ENCODE results near the gene BMPR1B. TPM values are rescaled to one million over a fixed set of nuclear protein-coding genes. Genes with fewer than 3 reads are reported as not detected.

BMPR1B gene
- total and polyA plus RNA-seq, 5 donors from 2014 or later: 0.31 to 0.72 TPM; not detected in 3

DNA sequence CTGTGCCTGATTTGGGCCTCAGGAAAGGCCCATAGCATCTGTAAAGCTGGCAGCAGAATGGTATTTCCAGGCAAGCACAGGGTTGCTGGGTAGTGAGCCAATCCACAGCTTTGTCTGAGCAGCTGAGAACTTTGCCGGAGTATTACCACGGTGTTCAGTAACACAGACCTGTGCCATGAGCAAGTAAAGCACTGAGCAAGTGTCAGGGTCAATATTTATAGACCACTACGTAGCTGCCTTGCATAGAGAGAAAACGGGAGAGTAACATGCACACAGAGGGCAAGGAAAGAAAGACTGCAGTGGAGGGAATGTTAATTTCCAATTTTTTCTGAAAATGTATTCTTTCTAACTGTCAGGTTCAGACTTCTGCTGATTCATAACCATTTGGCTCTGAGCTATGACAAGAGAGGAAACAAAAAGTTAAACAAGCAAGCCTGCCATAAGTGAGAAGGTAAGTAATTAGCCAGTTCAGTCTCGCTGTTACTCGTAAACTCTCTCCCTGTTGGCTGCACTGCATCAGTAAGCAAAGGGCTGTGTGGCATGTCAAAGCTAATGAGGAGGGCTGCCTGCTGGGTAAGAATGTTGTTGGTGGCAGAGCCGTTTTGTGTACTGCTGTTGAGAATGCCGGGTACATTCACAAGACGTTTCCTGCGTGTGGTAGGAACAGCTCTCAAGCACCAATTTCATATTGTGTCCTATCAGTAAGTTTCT, 238.1 kb downstream of the BMPR1B start:
- Mint-ChIP-seq H3K27me3 (no peaks in the 10 kb centered on the region), H3K36me3 (no peaks in the 10 kb centered on the region), H3K9me3 (peaks cover 0 to 2% (median 0%) of the 10 kb centered on the region in 7 donors), H3K4me1 (peaks cover 0 to 9% (median 3%) of the 10 kb centered on the region in 4 donors), H3K4me3 (peak overlapping the region in 2 of 4 donors; percentile 26 to 33), H3K27ac (peak overlapping the region in 2 of 3 donors; percentile 7 to 37)
- Histone ChIP-seq H3K27ac (ENCODE audit: insufficient read depth, low read length, poor library complexity, severe bottlenecking) (no peak overlapping the region), H3K4me1 (ENCODE audit: control insufficient read depth, insufficient read depth, low read length, poor library complexity, severe bottlenecking) (no peaks in the 10 kb centered on the region), H3K4me3 (ENCODE audit: low read depth, low read length) (no peak overlapping the region), H3K36me3 (ENCODE audit: control insufficient read depth, insufficient read depth, low read length) (no peaks in the 10 kb centered on the region), H3K27me3 (ENCODE audit: control insufficient read depth, insufficient read depth, low read length) (no peaks in the 10 kb centered on the region), H3K9me3 (ENCODE audit: control insufficient read depth in 2 of 2, low read length in 2 of 2) (no peaks in the 10 kb centered on the region)
- ATAC-seq (ENCODE audit: low read depth in 2 of 2) (peak in 1 of 2 donors; percentile 35), DNase-seq (peak in 1 of 3 donors; percentile 7)

DNA sequence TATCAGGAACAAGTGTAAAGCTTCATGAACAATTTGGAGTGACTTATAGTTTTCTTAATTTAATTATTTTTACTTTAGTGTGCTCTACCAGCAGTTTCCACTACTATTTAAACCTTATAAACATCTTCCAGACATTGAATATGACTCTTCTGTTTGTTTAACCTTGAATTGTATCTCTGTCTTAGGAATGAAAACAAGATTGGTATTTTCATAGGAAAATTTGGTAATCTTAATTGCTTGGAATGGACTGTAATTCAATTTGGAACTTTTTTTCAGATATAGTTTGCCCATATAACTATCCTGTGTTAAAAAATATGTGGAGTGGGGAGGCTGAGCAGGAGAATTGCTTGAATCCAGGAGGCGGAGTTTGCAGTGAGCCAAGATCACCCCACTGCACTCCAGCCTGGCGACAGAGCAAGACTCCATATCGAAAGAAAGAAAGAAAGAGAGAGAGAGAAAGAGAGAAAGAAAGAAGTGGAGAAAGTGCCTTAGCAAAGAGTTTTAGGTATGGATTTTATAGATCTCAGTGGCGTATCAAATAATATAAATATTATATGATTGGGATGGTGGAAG, 242.4 kb downstream of the BMPR1B start:
- H3K27me3 Mint-ChIP-seq: peaks cover 4% of the 10 kb centered on the region
- H3K36me3 Mint-ChIP-seq: no peaks in the 10 kb centered on the region

DNA sequence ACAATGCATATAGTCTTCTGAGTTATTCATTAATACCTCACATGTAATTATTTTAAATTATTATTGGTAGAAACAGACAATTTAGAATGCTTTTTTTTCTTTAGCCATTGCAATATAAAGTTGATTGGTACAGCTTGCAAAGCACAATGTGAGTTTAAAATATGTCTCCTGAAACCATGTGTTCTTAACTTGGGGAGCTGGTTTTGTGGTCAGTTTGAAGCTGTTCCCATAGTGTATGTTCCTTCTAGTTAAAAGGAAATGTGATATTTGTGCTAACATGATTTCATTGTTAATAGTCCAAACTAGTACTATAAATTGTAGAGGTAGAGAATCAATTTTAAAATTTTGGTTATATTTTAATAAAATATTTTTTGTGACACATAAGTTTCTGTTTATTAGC, 247.2 kb downstream of the BMPR1B start:
- Mint-ChIP-seq H3K4me3 (no peak overlapping the region), H3K9me3 (peaks cover 0 to 2% (median 0%) of the 10 kb centered on the region in 7 donors), H3K36me3 (no peaks in the 10 kb centered on the region), H3K4me1 (no peaks in the 10 kb centered on the region), H3K27ac (no peak overlapping the region), H3K27me3 (peaks cover 10% of the 10 kb centered on the region)
- no peaks in the 10 kb centered on the region for H3K9me3 ChIP-seq (ENCODE audit: control insufficient read depth in 2 of 2, low read length in 2 of 2)
- no peak for ATAC-seq (ENCODE audit: low read depth in 2 of 2)
- H3K27ac ChIP-seq (ENCODE audit: insufficient read depth, low read length, poor library complexity, severe bottlenecking): no peak overlapping the region
- H3K36me3 ChIP-seq (ENCODE audit: control insufficient read depth, insufficient read depth, low read length): no peaks in the 10 kb centered on the region
- H3K4me1 ChIP-seq (ENCODE audit: control insufficient read depth, insufficient read depth, low read length, poor library complexity, severe bottlenecking): no peaks in the 10 kb centered on the region
- no peak for DNase-seq
- H3K27me3 ChIP-seq (ENCODE audit: control insufficient read depth, insufficient read depth, low read length): no peaks in the 10 kb centered on the region
- no peak overlapping the region for H3K4me3 ChIP-seq (ENCODE audit: low read depth, low read length)

More for the DNA sequence above, 242.4 kb downstream of the BMPR1B start:
- Histone ChIP-seq H3K36me3 (ENCODE audit: control insufficient read depth, insufficient read depth, low read length) (no peaks in the 10 kb centered on the region), H3K9me3 (ENCODE audit: control insufficient read depth in 2 of 2, low read length in 2 of 2) (no peaks in the 10 kb centered on the region), H3K27me3 (ENCODE audit: control insufficient read depth, insufficient read depth, low read length) (no peaks in the 10 kb centered on the region), H3K4me3 (ENCODE audit: low read depth, low read length) (no peak overlapping the region), H3K4me1 (ENCODE audit: control insufficient read depth, insufficient read depth, low read length, poor library complexity, severe bottlenecking) (no peaks in the 10 kb centered on the region), H3K27ac (ENCODE audit: insufficient read depth, low read length, poor library complexity, severe bottlenecking) (no peak overlapping the region)
- ATAC-seq (ENCODE audit: low read depth in 2 of 2) (no peak), DNase-seq (no peak)
- Mint-ChIP-seq H3K4me1 (peaks cover 0 to 9% (median 3%) of the 10 kb centered on the region in 4 donors), H3K27ac (no peak overlapping the region), H3K9me3 (peaks cover 0 to 2% (median 0%) of the 10 kb centered on the region in 7 donors), H3K4me3 (no peak overlapping the region)

DNA sequence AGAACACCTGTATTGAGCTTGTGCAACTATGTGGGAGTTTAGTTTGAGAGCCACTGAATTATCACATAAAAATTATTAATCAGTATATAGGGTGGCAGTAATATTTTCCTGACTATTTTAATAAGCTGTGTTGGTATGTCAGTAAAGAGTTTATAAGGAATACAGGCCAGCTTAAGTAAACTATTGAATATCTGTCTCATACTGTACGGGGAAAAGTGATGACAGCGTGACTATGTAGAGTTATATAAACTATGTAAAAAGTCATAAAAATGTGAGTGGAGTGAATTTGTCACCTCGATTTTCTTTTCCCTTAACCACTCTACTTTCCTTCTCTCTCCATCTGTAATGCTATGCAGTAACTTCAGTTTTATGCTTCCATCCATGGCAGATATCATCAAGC, 250.2 kb downstream of the BMPR1B start:
- Mint-ChIP-seq H3K36me3 (no peaks in the 10 kb centered on the region), H3K9me3 (peaks cover 0 to 2% (median 0%) of the 10 kb centered on the region in 7 donors), H3K27ac (no peak overlapping the region)

DNA sequence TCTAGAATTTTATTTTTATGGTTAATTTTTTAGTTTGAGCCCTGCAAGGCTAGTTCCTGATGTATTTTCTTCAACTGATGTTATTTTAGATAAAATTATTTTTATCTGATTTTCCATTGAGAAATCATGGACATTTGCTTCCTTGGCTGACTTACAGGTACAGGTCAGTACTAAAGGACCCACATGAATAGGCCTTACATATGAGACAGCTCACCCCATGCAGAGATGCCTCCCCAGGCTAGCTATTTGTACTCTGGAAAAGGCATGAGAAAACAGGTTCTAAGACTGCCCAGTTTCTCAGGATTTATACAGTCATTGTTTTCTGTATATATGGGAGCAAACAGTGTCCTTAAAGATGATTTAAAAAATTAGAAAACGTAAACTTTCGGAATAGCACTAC, 255.5 kb downstream of the BMPR1B start:
- H3K4me1 ChIP-seq (ENCODE audit: control insufficient read depth, insufficient read depth, low read length, poor library complexity, severe bottlenecking): no peaks in the 10 kb centered on the region
- Mint-ChIP-seq H3K27ac (no peak overlapping the region), H3K4me1 (no peaks in the 10 kb centered on the region), H3K36me3 (no peaks in the 10 kb centered on the region), H3K4me3 (no peak overlapping the region), H3K9me3 (peaks cover 0 to 2% (median 0%) of the 10 kb centered on the region in 7 donors), H3K27me3 (peaks cover 9% of the 10 kb centered on the region)
- H3K27ac ChIP-seq (ENCODE audit: insufficient read depth, low read length, poor library complexity, severe bottlenecking): no peak overlapping the region
- H3K27me3 ChIP-seq (ENCODE audit: control insufficient read depth, insufficient read depth, low read length): no peaks in the 10 kb centered on the region
- no peak overlapping the region for H3K4me3 ChIP-seq (ENCODE audit: low read depth, low read length)
- no peaks in the 10 kb centered on the region for H3K9me3 ChIP-seq (ENCODE audit: control insufficient read depth in 2 of 2, low read length in 2 of 2)
- ATAC-seq (ENCODE audit: low read depth in 2 of 2): no peak
- H3K36me3 ChIP-seq (ENCODE audit: control insufficient read depth, insufficient read depth, low read length): no peaks in the 10 kb centered on the region
- no peak for DNase-seq

More for the DNA sequence above, 250.2 kb downstream of the BMPR1B start:
- Mint-ChIP-seq H3K27me3 (peaks cover 19% of the 10 kb centered on the region), H3K4me3 (no peak overlapping the region), H3K4me1 (no peaks in the 10 kb centered on the region)
- no peak overlapping the region for H3K4me3 ChIP-seq (ENCODE audit: low read depth, low read length)
- H3K27me3 ChIP-seq (ENCODE audit: control insufficient read depth, insufficient read depth, low read length): no peaks in the 10 kb centered on the region
- no peaks in the 10 kb centered on the region for H3K4me1 ChIP-seq (ENCODE audit: control insufficient read depth, insufficient read depth, low read length, poor library complexity, severe bottlenecking)
- ATAC-seq (ENCODE audit: low read depth in 2 of 2) (no peak), DNase-seq (no peak)
- H3K27ac ChIP-seq (ENCODE audit: insufficient read depth, low read length, poor library complexity, severe bottlenecking): no peak overlapping the region
- H3K9me3 ChIP-seq (ENCODE audit: control insufficient read depth in 2 of 2, low read length in 2 of 2): no peaks in the 10 kb centered on the region
- H3K36me3 ChIP-seq (ENCODE audit: control insufficient read depth, insufficient read depth, low read length): no peaks in the 10 kb centered on the region

DNA sequence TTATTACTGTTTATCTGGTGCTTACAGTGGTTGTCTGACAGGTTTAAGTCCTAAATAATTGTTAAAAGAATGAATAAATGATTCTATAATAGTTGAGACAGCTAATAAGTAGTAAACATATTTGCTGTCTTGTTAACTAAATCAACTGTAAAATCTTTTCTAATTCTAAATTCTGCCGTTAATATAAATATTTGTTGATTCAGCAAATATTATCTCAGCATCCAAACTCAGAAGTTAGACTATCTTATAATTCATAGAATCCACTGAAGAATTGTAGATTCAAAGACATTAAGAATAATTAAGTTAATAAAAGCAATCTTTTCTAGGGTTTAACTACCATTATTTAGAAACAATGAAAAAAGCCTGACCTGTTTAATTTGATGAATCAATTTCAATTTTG, 256.3 kb downstream of the BMPR1B start:
- Histone ChIP-seq H3K4me1 (ENCODE audit: control insufficient read depth, insufficient read depth, low read length, poor library complexity, severe bottlenecking) (no peaks in the 10 kb centered on the region), H3K4me3 (ENCODE audit: low read depth, low read length) (no peak overlapping the region), H3K36me3 (ENCODE audit: control insufficient read depth, insufficient read depth, low read length) (no peaks in the 10 kb centered on the region), H3K27ac (ENCODE audit: insufficient read depth, low read length, poor library complexity, severe bottlenecking) (no peak overlapping the region), H3K27me3 (ENCODE audit: control insufficient read depth, insufficient read depth, low read length) (no peaks in the 10 kb centered on the region), H3K9me3 (ENCODE audit: control insufficient read depth in 2 of 2, low read length in 2 of 2) (no peaks in the 10 kb centered on the region)
- H3K27me3 Mint-ChIP-seq: peaks cover 9% of the 10 kb centered on the region
- DNase-seq: no peak
- peaks cover 0 to 2% (median 0%) of the 10 kb centered on the region in 7 donors for H3K9me3 Mint-ChIP-seq
- H3K4me1 Mint-ChIP-seq: no peaks in the 10 kb centered on the region
- H3K4me3 Mint-ChIP-seq: no peak overlapping the region
- H3K27ac Mint-ChIP-seq: no peak overlapping the region
- ATAC-seq (ENCODE audit: low read depth in 2 of 2): no peak
- H3K36me3 Mint-ChIP-seq: no peaks in the 10 kb centered on the region

DNA sequence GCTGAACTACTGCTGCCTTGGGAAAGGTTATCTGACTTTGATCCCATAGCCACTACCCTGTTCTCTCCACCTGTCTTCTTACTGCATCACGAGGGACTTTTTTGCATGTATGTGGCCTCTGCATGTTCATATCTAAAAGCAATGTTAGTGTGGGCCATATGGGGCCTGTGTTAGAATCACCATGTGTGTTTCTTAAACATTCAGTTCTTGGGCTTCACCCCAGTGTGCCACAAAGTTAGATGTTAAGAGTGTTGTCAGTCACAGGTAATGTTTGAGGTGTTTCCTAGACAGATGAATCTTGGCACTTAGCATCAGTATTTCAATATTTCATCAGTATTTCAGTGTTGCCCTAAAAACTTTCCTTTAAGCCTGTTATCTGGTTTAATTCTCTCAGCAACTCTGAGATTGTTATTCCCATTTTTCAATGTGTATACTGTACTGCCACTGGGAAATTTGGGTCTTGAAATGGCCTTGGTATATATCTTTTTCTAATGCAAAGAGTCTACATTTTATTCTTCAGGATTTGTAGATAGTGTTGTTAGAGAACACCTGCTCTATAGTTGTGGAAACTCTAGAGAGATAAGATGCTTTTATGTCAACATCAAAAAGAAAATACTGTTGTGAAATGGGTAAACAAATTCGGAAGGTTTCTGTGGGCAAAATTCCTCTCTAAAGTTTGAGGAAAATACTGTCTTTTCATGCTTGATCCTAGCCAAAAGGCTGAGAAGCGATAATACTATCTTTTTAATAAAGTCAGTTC, 259.7 kb downstream of the BMPR1B start:
- Mint-ChIP-seq H3K4me1 (no peaks in the 10 kb centered on the region), H3K27ac (no peak overlapping the region), H3K4me3 (no peak overlapping the region), H3K27me3 (no peaks in the 10 kb centered on the region), H3K9me3 (no peaks in the 10 kb centered on the region), H3K36me3 (no peaks in the 10 kb centered on the region)
- H3K4me1 ChIP-seq (ENCODE audit: control insufficient read depth, insufficient read depth, low read length, poor library complexity, severe bottlenecking): no peaks in the 10 kb centered on the region
- H3K9me3 ChIP-seq (ENCODE audit: control insufficient read depth in 2 of 2, low read length in 2 of 2): no peaks in the 10 kb centered on the region
- H3K27me3 ChIP-seq (ENCODE audit: control insufficient read depth, insufficient read depth, low read length): no peaks in the 10 kb centered on the region
- DNase-seq (no peak), ATAC-seq (ENCODE audit: low read depth in 2 of 2) (no peak)
- H3K36me3 ChIP-seq (ENCODE audit: control insufficient read depth, insufficient read depth, low read length): no peaks in the 10 kb centered on the region
- H3K4me3 ChIP-seq (ENCODE audit: low read depth, low read length): no peak overlapping the region
- no peak overlapping the region for H3K27ac ChIP-seq (ENCODE audit: insufficient read depth, low read length, poor library complexity, severe bottlenecking)

Measured in CD4-positive, CD25-positive, alpha-beta regulatory T cell (primary cell).